ENCODE measurements around the gene OPA1.

DNA sequence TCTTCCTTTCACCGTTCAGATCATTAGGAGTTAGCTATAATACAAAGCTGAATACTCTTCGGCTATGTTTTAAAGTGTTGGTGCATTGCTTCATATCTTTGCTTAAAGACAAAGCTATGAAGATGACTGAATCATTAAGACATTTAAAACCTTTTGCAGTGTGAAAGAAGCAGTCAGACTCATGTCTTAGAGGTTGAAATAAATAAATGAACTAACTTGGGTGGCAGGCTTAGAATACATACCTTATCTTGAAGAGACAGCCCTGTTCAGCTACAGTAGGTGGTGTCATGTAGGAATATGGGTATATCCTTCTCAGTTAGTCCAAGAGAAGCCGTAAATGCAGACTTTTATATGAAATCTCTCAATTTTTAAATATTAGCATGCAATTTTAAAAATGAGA is 63.4 kb downstream of the OPA1 start:
- no peak for TF ChIP-seq EZH2 (optimal IDR thresholded peaks at IDR 0.05; ENCODE audit: low read depth, low read length)
- TF ChIP-seq, protein P1, sequence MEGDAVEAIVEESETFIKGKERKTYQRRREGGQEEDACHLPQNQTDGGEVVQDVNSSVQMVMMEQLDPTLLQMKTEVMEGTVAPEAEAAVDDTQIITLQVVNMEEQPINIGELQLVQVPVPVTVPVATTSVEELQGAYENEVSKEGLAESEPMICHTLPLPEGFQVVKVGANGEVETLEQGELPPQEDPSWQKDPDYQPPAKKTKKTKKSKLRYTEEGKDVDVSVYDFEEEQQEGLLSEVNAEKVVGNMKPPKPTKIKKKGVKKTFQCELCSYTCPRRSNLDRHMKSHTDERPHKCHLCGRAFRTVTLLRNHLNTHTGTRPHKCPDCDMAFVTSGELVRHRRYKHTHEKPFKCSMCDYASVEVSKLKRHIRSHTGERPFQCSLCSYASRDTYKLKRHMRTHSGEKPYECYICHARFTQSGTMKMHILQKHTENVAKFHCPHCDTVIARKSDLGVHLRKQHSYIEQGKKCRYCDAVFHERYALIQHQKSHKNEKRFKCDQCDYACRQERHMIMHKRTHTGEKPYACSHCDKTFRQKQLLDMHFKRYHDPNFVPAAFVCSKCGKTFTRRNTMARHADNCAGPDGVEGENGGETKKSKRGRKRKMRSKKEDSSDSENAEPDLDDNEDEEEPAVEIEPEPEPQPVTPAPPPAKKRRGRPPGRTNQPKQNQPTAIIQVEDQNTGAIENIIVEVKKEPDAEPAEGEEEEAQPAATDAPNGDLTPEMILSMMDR (IDR thresholded peaks at IDR 0.05; ENCODE audit: low read length): no peak
